Lung (tissue), 12 donors: ENCODE data around the gene HERPUD1. TPM values are rescaled to one million over a fixed set of nuclear protein-coding genes. Genes with fewer than 3 reads are reported as not detected.

Source experiments
- ATAC-seq: fragments of 200-7000 bp; cut with Tn5 transposase; one replicate; pipeline ENCODE4 v1.9.1; 2020; ENCODE audit warnings: moderate number of reproducible peaks; ENCODE audit not compliant: insufficient read depth, low FRiP score
- DNase-seq, 3 donors: peaks; one replicate each; pipeline ENCODE4 v3.0.0-alpha.2; 2013 to 2017
- H3K27ac ChIP-seq, 2 donors: one replicate each; pipeline ENCODE4 v1.5.1; 2013; ENCODE audit warnings: mild to moderate bottlenecking in 2 of 2, moderate library complexity in 2 of 2, control low read depth in 1 of 2, inconsistent platforms in 1 of 2, low read depth in 1 of 2, low read length in 1 of 2
- H3K27me3 ChIP-seq, 3 donors: one replicate each; pipeline ENCODE4 v1.5.1; 2013; ENCODE audit warnings: low read length in 2 of 3; ENCODE audit not compliant: control insufficient read depth in 3 of 3, insufficient read depth in 3 of 3
- H3K36me3 ChIP-seq, 4 donors: one replicate each; pipeline ENCODE4 v1.5.1; 2013; ENCODE audit warnings: low read length in 4 of 4, mild to moderate bottlenecking in 1 of 4, moderate library complexity in 1 of 4; ENCODE audit not compliant: control insufficient read depth in 4 of 4, insufficient read depth in 4 of 4
- H3K4me1 ChIP-seq, 5 donors: one replicate each; pipeline ENCODE4 v1.5.1; 2013; ENCODE audit warnings: low read length in 5 of 5, mild to moderate bottlenecking in 2 of 5, moderate library complexity in 1 of 5; ENCODE audit not compliant: control insufficient read depth in 5 of 5, insufficient read depth in 5 of 5
- H3K4me3 ChIP-seq: one replicate; pipeline ENCODE4 v1.5.1; 2013; ENCODE audit warnings: mild to moderate bottlenecking, control low read depth, moderate library complexity
- H3K9ac ChIP-seq, 2 donors: one replicate each; pipeline ENCODE4 v1.5.1; 2013; ENCODE audit warnings: low read length in 2 of 2, control low read depth in 1 of 2; ENCODE audit not compliant: insufficient read depth in 1 of 2
- H3K9me3 ChIP-seq, 4 donors: one replicate each; pipeline ENCODE4 v1.5.1; 2013; ENCODE audit warnings: low read length in 3 of 4, mild to moderate bottlenecking in 1 of 4, moderate library complexity in 1 of 4; ENCODE audit not compliant: control insufficient read depth in 4 of 4, insufficient read depth in 3 of 4
- whole genome bisulfite sequencing, 2 donors: extraction: QIAGEN DNeasy Blood & Tissue Kit; methylation state at CpG; one replicate each; pipeline ENCODE4 v1.1.7; 2013; 5-methylcytosine and 5-hydroxymethylcytosine counted together
- polyA plus RNA-seq, 2 donors: library from polyadenylated mRNA; stranded (reverse); fragments of 200-250 nt; gene quantifications; one replicate each; pipeline ENCODE4 v1.2.1, GENCODE V29; 2013
- total RNA-seq, 2 donors: library from RNA; depleted of rRNA in 1 of 2; stranded (reverse); fragments of >200 nt in 1 of 2; gene quantifications; one replicate each; pipeline ENCODE4 v1.2.1, GENCODE V29; 2014 to 2021
- TF ChIP-seq, protein P1 (sequence below): IDR thresholded peaks from 2 replicates; pipeline ENCODE4 v1.5.1; 2012; ENCODE audit warnings: mild to moderate bottlenecking; ENCODE audit errors: control extremely low read depth, extremely low read depth
- donor health status: control.
- donor health status: control.
- donor health status: Bipolar disorder and iron deficiency.
- donor health status: healthy.
- donor health status: DM: yes; HTN: yes; CAD: no.

Gene HERPUD1
- total and polyA plus RNA-seq, 4 donors, result 70.5 to 219 (median 144) TPM

DNA sequence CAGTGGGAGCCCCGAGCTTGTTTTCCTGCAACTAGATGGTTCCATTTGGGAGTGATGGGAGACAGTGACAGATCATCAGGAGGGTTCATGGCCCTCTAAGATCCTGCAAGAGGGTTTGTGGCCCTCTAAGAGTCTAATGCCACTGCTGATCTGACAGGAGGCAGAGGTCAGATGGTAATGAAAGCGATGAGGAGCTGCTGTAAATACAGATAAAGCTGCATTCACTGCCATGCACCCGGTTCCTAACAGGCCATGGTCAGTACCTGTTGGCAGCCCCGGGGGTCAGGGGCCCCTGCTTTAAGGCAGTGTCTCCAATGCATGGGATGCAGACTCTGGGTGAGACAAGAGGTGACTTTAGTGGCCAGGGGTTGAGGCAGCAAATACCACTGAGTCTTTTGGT, 36.1 kb upstream of the HERPUD1 start:
- Histone ChIP-seq H3K36me3 (no peaks in the 10 kb centered on the region), H3K9me3 (no peaks in the 10 kb centered on the region), H3K9ac (no peak overlapping the region), H3K4me3 (no peak overlapping the region), H3K4me1 (no peaks in the 10 kb centered on the region), H3K27me3 (peaks cover 0 to 2% (median 0%) of the 10 kb centered on the region in 3 donors), H3K27ac (no peak overlapping the region)
- DNase-seq, result no peak
- TF ChIP-seq, protein P1, sequence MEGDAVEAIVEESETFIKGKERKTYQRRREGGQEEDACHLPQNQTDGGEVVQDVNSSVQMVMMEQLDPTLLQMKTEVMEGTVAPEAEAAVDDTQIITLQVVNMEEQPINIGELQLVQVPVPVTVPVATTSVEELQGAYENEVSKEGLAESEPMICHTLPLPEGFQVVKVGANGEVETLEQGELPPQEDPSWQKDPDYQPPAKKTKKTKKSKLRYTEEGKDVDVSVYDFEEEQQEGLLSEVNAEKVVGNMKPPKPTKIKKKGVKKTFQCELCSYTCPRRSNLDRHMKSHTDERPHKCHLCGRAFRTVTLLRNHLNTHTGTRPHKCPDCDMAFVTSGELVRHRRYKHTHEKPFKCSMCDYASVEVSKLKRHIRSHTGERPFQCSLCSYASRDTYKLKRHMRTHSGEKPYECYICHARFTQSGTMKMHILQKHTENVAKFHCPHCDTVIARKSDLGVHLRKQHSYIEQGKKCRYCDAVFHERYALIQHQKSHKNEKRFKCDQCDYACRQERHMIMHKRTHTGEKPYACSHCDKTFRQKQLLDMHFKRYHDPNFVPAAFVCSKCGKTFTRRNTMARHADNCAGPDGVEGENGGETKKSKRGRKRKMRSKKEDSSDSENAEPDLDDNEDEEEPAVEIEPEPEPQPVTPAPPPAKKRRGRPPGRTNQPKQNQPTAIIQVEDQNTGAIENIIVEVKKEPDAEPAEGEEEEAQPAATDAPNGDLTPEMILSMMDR, result no peak
- no peak for ATAC-seq
- 80 to 91% methylated on average over 4 of the region's 4 CpGs for WGBS, 2 donors

DNA sequence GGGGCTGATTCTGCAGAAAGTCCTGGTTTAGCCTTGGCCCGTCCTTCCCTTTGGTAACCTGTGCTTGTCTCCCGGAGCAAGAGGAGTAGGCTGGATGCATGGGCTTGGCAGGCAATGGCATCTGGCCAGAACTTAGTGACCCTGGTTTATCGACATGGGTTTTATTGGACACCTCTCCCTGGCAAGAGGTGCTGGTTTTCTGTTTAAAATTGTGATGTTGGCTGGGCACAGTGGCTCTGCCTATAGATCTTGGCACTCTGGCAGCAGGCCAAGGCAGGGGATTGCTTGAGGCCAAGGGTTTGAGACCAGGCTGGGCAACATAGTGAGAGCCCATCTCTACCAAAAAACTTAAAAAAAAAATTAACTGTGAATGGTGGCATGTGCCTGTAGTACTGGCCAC, 35.7 kb upstream of the HERPUD1 start:
- WGBS, 2 donors, result 83 to 93% methylated on average over 3 of the region's 3 CpGs
- Histone ChIP-seq H3K9ac (no peak overlapping the region), H3K27me3 (peaks cover 0 to 2% (median 0%) of the 10 kb centered on the region in 3 donors), H3K4me1 (no peaks in the 10 kb centered on the region), H3K9me3 (no peaks in the 10 kb centered on the region), H3K36me3 (no peaks in the 10 kb centered on the region), H3K4me3 (no peak overlapping the region), H3K27ac (no peak overlapping the region)
- TF ChIP-seq, protein P1, result no peak
- no peak for DNase-seq
- ATAC-seq, result no peak

DNA sequence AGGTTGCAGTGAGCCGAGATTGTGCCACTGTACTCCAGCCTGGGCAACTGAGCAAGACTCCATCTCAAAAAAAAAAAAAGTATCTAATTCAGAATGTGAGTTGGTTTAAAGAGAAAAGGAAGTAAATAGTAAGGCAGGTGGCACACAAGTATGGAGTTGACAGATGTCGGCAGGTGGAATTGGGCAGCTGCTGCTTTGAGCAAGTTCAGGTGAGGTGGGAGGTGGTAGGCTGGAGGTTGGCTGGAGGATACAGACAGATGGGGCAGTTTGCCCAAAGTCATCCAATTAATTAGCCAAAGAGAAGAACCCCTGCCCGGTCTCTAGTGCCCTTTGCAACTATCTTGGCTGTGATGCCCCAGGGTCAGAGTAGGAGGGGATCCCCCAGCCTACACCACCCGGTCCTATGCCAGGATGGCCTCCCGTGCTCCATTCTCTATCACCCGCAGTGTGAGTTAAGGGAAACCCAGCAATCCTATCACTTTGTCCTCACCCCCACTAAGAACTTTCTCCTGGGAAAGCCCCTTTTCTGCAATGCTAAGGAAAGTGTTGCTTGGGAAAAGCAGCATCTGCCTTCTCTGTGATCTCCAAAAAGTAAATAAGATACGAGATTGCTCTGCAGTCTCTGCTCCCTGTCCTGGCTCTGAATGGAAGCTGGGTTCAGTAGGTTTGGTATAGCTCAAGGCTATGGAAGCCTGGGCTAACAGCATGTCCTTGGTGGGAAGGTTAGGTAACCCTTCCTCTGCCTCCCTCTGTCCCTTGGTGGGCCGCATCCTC, 34.7 kb upstream of the HERPUD1 start:
- Histone ChIP-seq H3K36me3 (no peaks in the 10 kb centered on the region), H3K4me3 (no peak overlapping the region), H3K27ac (no peak overlapping the region), H3K9me3 (no peaks in the 10 kb centered on the region), H3K27me3 (peaks cover 0 to 2% (median 0%) of the 10 kb centered on the region in 3 donors), H3K9ac (no peak overlapping the region), H3K4me1 (no peaks in the 10 kb centered on the region)
- DNase-seq, result no peak
- TF ChIP-seq, protein P1, result no peak
- ATAC-seq, result no peak
- 83 to 91% methylated on average over 8 of the region's 8 CpGs for WGBS, 2 donors
